COR-L47 (cell line): ENCODE results near the gene H3-3A.
"Not testable (repeated sequence)": the region's sequence is repeated elsewhere in the genome, so short reads cannot be mapped to it uniquely, and the experiment has no call there.

Experiments
- DNase-seq: peaks from one replicate; lab custom pipeline; 2025; lab: John Stamatoyannopoulos, UW

Gene H3-3A

DNA sequence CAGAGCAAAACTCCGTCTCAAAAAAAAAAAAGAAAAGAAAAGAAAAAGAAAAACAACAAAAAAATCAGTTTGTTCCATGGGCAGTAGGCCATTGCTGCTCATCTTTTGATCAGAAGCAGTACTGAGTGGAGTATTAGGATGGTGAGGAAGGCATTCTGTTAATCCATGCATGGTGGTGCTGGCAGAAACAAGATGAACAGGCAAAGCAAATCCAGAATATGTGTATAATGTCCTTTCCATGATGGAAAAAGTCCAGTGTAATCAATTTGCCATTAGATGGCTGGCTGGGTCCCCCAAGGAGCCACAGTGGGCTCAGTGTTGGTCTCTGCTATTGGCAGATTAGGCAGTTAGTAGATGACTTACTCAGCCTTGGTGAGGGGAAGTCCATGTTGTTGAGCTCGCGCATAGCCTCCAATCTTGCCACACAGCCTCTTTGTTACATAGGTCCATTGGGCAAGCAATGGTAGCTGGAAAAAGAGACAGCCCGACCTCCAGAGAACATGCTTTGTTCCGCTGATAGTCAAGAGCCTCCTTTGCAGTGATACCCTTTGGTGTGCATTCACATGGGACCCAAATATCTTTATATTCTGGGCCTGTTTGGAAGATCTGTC is 23.3 kb downstream of the H3-3A start:
- DNase-seq, result no peak

DNA sequence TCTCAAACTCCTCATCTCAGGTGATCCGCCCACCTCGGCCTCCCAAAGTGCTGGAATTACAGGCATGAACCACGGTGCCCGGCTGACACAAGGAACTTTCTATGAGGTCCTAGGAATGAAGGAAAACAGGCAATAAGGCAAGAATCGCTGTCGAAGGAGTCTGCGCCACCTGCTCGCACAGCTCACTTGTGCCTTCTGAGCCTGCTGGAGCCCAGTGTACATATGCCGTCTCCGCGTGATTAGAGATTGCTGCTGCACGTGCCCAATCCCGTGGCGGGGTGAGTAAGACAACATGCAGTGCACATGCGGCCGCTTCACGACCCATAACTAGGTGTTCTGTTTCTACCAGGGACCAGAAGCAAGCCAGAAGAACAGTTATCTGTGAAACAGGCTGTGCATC is 24.3 kb downstream of the H3-3A start:
- no peak for DNase-seq

DNA sequence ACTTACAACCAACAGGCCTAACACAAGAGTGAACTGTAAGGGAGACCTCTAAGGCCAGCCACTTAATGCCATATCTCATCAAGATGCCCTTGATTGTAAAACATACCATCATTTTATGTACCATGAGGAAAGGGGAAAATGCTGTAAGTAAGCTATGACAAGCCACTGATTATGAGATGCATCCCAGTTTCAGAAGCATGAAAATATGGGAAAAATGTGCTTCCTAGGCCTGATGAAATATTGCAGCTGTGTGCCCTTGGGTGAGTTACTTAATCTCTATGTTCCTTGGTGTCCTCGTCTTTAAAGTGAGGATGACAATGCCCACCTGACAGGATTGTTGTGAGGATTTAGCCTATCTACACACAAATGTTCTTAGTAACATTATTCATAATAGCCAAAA is 28.9 kb downstream of the H3-3A start:
- DNase-seq, result no peak

GRCh38 chr1:226092048-226092820 is 29.7 kb downstream of the H3-3A start:
- not testable (repeated sequence) for DNase-seq

DNA sequence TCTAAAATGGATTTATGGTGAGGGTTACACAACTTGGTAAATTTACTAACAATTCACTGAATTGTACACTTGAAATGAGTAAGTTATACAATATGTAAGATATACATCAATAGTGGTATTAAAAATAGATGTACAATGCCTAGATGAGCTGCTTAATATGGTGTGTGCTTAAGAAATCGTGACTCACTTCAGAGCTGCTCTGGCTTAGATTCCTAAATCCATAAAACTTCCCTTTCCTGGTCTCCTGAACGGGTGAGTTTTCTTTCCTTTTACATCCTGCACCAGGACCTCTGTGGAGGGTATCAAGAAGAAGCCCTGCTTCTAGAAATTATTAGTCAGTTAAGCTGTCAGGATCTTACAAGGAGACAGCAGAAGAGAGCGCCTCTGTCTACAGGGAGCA is 30.4 kb downstream of the H3-3A start:
- no peak for DNase-seq

DNA sequence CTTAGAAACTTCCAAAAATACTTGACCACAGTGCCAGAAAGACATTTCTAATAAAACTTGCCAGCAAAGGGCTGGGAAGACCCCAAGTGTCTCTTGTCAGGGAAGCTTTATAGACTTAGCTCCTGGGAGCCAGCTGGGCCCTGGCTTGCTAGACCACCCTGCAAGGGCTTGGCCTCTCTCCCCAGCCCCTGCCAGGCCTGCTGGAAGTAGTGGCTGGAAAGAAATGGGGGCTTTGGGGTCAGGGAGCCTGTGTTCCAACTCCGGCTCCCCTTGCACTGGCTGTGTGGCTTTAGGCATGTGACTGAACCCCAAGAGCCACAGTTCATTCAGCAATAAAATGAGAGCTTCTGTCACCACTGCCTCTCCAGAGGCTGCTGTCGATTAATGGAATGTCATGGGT is 31.1 kb downstream of the H3-3A start:
- DNase-seq, result no peak

DNA sequence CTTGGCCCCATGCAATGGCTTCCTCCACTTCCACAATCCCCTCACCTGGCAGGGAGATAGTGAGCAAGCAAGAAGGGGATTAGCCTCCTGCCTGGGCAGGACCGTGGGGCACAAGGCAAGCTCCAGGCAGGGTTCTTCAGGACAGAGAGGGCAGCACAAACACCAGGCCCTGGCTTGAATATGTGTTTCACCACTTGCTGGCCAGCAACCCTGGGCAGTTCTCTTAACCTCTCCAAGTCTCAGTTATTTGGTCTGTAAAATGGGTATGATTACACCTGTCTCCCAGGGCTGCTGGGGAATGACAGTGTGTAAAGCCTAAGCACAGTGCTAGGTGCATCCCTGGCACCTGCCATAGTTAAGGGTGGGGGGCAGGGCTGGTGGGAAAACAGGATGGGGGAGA is 31.9 kb downstream of the H3-3A start:
- no peak for DNase-seq

DNA sequence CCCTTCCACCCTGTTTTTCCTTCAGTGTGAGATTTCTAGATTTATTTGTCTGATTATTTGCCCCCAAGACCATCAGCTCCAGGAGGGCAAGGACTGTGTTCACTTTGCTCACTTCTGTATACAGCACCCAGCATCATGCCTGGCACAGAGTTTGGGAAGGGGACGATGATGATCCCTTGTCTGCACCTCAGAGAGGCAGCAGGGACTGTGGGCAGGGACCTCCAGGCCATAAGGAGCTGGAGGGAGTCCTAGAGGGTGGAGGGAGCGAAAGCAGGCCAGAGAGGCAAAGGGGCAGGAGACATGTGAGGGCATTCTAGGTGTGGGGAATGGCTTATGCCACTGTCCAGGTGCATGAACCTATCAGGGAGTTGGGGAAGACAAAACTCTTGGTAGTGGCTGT is 32.8 kb downstream of the H3-3A start:
- DNase-seq, result no peak

GRCh38 chr1:226097866-226098625 is 35.5 kb downstream of the H3-3A start:
- no peak for DNase-seq

GRCh38 chr1:226098870-226099835 is 36.6 kb downstream of the H3-3A start:
- no peak for DNase-seq

GRCh38 chr1:226100436-226101391 is 38.2 kb downstream of the H3-3A start:
- DNase-seq, result no peak

DNA sequence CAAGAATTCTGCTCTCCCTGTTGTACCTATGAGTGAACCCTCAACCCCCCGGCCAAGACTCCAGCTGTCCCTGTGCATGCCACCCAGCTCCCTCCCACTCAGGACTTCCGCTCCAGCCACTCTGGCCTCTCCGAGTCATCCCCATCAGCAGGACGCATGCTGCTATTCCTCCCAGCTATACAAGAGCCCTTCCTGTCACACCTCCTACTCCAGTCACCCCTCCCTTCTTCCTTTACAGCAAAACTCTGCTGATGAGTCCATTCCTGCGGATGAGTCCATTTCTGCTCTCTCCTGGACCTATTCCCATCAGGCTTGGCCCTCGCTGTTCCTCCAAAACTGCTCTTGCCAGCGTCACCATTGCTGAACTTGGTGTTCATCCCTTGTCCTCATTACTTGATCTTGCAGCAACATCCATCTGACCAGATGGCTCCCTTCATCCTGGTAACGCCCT is 42.2 kb downstream of the H3-3A start:
- no peak for DNase-seq

GRCh38 chr1:226107471-226108460 is 45.2 kb downstream of the H3-3A start:
- no peak for DNase-seq

GRCh38 chr1:226108935-226109828 is 46.7 kb downstream of the H3-3A start:
- no peak for DNase-seq

- peak; percentile 83 for DNase-seq
Measured at GRCh38 chr1:226109829-226110248, 47.3 kb downstream of the H3-3A start.

GRCh38 chr1:226110249-226111097 is 48.0 kb downstream of the H3-3A start:
- DNase-seq, result peak; percentile 63
